ENCODE data around the gene KNDC1. TPM values are rescaled to one million over a fixed set of nuclear protein-coding genes. Genes with fewer than 3 reads are reported as not detected.

KNDC1 gene
- total and polyA plus RNA-seq, 10 of the 15 experiments (the other 5 are each of a cell fraction or from before 2014, with no cell fraction given), result 0.03 to 0.11 (median 0.05) TPM; not detected in 7

- TF ChIP-seq SKIL (IDR thresholded peaks at IDR 0.05; ENCODE audit: low read depth, poor library complexity, severe bottlenecking) (no peak), MXI1 (IDR thresholded peaks at IDR 0.05; ENCODE audit: low read depth, low read length) (no peak)
- TF ChIP-seq, protein P1, sequence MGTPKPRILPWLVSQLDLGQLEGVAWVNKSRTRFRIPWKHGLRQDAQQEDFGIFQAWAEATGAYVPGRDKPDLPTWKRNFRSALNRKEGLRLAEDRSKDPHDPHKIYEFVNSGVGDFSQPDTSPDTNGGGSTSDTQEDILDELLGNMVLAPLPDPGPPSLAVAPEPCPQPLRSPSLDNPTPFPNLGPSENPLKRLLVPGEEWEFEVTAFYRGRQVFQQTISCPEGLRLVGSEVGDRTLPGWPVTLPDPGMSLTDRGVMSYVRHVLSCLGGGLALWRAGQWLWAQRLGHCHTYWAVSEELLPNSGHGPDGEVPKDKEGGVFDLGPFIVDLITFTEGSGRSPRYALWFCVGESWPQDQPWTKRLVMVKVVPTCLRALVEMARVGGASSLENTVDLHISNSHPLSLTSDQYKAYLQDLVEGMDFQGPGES (IDR thresholded peaks at IDR 0.05), result no peak
Measured at GRCh38 chr10:133262696-133263095, 102.7 kb downstream of the KNDC1 start (continued).

- Histone ChIP-seq H3K79me2 (ENCODE audit: control insufficient read depth, insufficient read depth, low read length) (no peaks in the 10 kb centered on the region), H3K9me3 (replicated peaks; ENCODE audit: control insufficient read depth, insufficient read depth, low read length) (no peaks in the 10 kb centered on the region), H3K4me3 (no peak overlapping the region), H4K20me1 (ENCODE audit: control insufficient read depth, insufficient read depth) (no peaks in the 10 kb centered on the region), H3K4me2 (ENCODE audit: control insufficient read depth, insufficient read depth) (no peak overlapping the region), H3K36me3 (ENCODE audit: control insufficient read depth in 2 of 2, insufficient read depth in 2 of 2, low read length in 1 of 2) (peaks cover 4 to 6% of the 10 kb centered on the region in 2 experiments; a peak in 3 of 4 replicates), H3K4me1 (ENCODE audit: control insufficient read depth, insufficient read depth, low read length) (peaks cover 13% of the 10 kb centered on the region), H3K27ac (ENCODE audit: control insufficient read depth, insufficient read depth) (no peak overlapping the region), H3K9ac (ENCODE audit: control insufficient read depth, insufficient read depth, low read length) (no peak overlapping the region), H3K27me3 (replicated peaks in 1 of 2; ENCODE audit: control insufficient read depth in 2 of 2, insufficient read depth in 2 of 2, low read length in 1 of 2) (no peaks in the 10 kb centered on the region), H2AFZ (ENCODE audit: control insufficient read depth, low read depth, low read length) (no peak overlapping the region)
- in situ Hi-C loops (cut with MboI) (no loop called here), intact Hi-C loops (cut with micrococcal nuclease; ENCODE audit: unreplicated experiment) (no loop called here)
- RAD21 ChIA-PET (ENCODE audit: unreplicated experiment), result no interaction called here
- no peak for ATAC-seq
- BruUV-seq (replicated peaks), result no TSS peak
- POLR2A ChIA-PET, result no interaction called here
- WGBS (ENCODE audit: insufficient coverage, insufficient replicate concordance, low lambda C conversion rate, missing lambda C conversion rate), result 76% methylated on average over 9 of the region's 10 CpGs
- FAIRE-seq, result no peak
- SMC1A ChIA-PET (ENCODE audit: uncharacterized antibody, unreplicated experiment), result interaction anchor here (1.0 kb wide), 1 partner anchor 44 kb away, joined by 4 read pairs; no protein-coding TSS in a partner anchor
- DNase-seq (ENCODE audit: low read depth, low spot score), result no peak
- CTCF ChIA-PET, result interaction anchor here (1.6 kb wide), 1 partner anchor 11 kb away, joined by 8 read pairs; no protein-coding TSS in a partner anchor
- TF ChIP-seq SP1 (IDR thresholded peaks at IDR 0.05; ENCODE audit: low read depth, low read length), result no peak
- TF ChIP-seq, protein P2, sequence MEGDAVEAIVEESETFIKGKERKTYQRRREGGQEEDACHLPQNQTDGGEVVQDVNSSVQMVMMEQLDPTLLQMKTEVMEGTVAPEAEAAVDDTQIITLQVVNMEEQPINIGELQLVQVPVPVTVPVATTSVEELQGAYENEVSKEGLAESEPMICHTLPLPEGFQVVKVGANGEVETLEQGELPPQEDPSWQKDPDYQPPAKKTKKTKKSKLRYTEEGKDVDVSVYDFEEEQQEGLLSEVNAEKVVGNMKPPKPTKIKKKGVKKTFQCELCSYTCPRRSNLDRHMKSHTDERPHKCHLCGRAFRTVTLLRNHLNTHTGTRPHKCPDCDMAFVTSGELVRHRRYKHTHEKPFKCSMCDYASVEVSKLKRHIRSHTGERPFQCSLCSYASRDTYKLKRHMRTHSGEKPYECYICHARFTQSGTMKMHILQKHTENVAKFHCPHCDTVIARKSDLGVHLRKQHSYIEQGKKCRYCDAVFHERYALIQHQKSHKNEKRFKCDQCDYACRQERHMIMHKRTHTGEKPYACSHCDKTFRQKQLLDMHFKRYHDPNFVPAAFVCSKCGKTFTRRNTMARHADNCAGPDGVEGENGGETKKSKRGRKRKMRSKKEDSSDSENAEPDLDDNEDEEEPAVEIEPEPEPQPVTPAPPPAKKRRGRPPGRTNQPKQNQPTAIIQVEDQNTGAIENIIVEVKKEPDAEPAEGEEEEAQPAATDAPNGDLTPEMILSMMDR (IDR thresholded peaks at IDR 0.05 in 2 of 3, conservative IDR thresholded peaks at IDR 0.05 in 1 of 3; ENCODE audit: control insufficient read depth in 2 of 3, extremely low read depth in 1 of 3, insufficient read depth in 1 of 3, low read depth in 3 of 3, low read length in 3 of 3), result no peak
- no peak for TF ChIP-seq CEBPB (IDR thresholded peaks at IDR 0.05; ENCODE audit: borderline replicate concordance in 1 of 2, low read depth in 2 of 2, low read length in 2 of 2)
- TF ChIP-seq ZNF24 (IDR thresholded peaks at IDR 0.05), result no peak
- TF ChIP-seq SMAD5 (IDR thresholded peaks at IDR 0.05; ENCODE audit: low read depth), result no peak
- TF ChIP-seq TBL1XR1 (IDR thresholded peaks at IDR 0.05; ENCODE audit: low read depth, low read length), result no peak
- TF ChIP-seq, protein P3, sequence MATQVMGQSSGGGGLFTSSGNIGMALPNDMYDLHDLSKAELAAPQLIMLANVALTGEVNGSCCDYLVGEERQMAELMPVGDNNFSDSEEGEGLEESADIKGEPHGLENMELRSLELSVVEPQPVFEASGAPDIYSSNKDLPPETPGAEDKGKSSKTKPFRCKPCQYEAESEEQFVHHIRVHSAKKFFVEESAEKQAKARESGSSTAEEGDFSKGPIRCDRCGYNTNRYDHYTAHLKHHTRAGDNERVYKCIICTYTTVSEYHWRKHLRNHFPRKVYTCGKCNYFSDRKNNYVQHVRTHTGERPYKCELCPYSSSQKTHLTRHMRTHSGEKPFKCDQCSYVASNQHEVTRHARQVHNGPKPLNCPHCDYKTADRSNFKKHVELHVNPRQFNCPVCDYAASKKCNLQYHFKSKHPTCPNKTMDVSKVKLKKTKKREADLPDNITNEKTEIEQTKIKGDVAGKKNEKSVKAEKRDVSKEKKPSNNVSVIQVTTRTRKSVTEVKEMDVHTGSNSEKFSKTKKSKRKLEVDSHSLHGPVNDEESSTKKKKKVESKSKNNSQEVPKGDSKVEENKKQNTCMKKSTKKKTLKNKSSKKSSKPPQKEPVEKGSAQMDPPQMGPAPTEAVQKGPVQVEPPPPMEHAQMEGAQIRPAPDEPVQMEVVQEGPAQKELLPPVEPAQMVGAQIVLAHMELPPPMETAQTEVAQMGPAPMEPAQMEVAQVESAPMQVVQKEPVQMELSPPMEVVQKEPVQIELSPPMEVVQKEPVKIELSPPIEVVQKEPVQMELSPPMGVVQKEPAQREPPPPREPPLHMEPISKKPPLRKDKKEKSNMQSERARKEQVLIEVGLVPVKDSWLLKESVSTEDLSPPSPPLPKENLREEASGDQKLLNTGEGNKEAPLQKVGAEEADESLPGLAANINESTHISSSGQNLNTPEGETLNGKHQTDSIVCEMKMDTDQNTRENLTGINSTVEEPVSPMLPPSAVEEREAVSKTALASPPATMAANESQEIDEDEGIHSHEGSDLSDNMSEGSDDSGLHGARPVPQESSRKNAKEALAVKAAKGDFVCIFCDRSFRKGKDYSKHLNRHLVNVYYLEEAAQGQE (IDR thresholded peaks at IDR 0.05; ENCODE audit: low read depth, low read length), result no peak
- TF ChIP-seq NFXL1 (IDR thresholded peaks at IDR 0.05; ENCODE audit: borderline replicate concordance), result no peak
- no peak for TF ChIP-seq KLF5 (IDR thresholded peaks at IDR 0.05; ENCODE audit: partially characterized antibody)
Measured at GRCh38 chr10:133263674-133264073, 103.7 kb downstream of the KNDC1 start.
